ENCODE results near the gene NAB1.

NAB1 gene

GRCh38 chr2:190653931-190654330 is 5.0 kb downstream of the NAB1 start:
- Histone ChIP-seq H3K4me1 (ENCODE audit: control insufficient read depth, insufficient read depth, low read depth, low read length) (peaks cover 1% of the 10 kb centered on the region), H2BK12ac (ENCODE audit: low read length in 2 of 2) (no peak overlapping the region), H3K18ac (ENCODE audit: low read depth in 1 of 2, low read length in 2 of 2) (no peak overlapping the region), H3K79me1 (replicated peaks; ENCODE audit: low read length, poor library complexity, severe bottlenecking) (peaks cover 14% of the 10 kb centered on the region), H4K8ac (ENCODE audit: low read length) (no peak overlapping the region), H4K91ac (ENCODE audit: low read length) (no peak overlapping the region), H2AFZ (ENCODE audit: low read depth, low read length) (no peak overlapping the region), H3K9me3 (ENCODE audit: control insufficient read depth, low read length) (no peaks in the 10 kb centered on the region), H2BK5ac (ENCODE audit: low read depth, low read length, poor library complexity, severe bottlenecking) (no peak overlapping the region), H2AK5ac (ENCODE audit: low read length, severe bottlenecking) (no peak overlapping the region), H3K9ac (ENCODE audit: low read length) (no peak overlapping the region), H3K4me2 (ENCODE audit: low read length, poor library complexity, severe bottlenecking) (no peak overlapping the region), H3K4ac (ENCODE audit: low read depth in 1 of 2, low read length in 2 of 2) (no peak overlapping the region), H3K36me3 (ENCODE audit: control insufficient read depth in 1 of 2, insufficient read depth in 2 of 2, low read depth in 1 of 2, low read length in 2 of 2) (no peaks in the 10 kb centered on the region), H3K14ac (ENCODE audit: low read length in 2 of 2) (no peak overlapping the region), H3K23ac (ENCODE audit: low read length in 2 of 2) (no peak overlapping the region), H3K27me3 (ENCODE audit: control insufficient read depth in 1 of 2, insufficient read depth in 1 of 2, low read length in 2 of 2) (no peaks in the 10 kb centered on the region), H2BK120ac (ENCODE audit: low read depth, low read length) (no peak overlapping the region), H2BK15ac (ENCODE audit: low read depth, poor library complexity, severe bottlenecking) (no peak overlapping the region), H3K4me3 (ENCODE audit: insufficient read depth in 1 of 2, low read depth in 1 of 2, low read length in 2 of 2) (no peak overlapping the region), H3K27ac (ENCODE audit: low read length, poor library complexity, severe bottlenecking) (no peak overlapping the region)
- DNase-seq, result no peak

- H2BK120ac ChIP-seq (ENCODE audit: low read depth, low read length), result no peak overlapping the region
- H3K18ac ChIP-seq (ENCODE audit: low read depth in 1 of 2, low read length in 2 of 2), result no peak overlapping the region
- H3K79me1 ChIP-seq (replicated peaks; ENCODE audit: low read length, poor library complexity, severe bottlenecking), result peaks cover 22% of the 10 kb centered on the region
- H3K36me3 ChIP-seq (ENCODE audit: control insufficient read depth in 1 of 2, insufficient read depth in 2 of 2, low read depth in 1 of 2, low read length in 2 of 2), result peaks cover 3 to 10% of the 10 kb centered on the region in 2 experiments
- H3K4me3 ChIP-seq (ENCODE audit: insufficient read depth in 1 of 2, low read depth in 1 of 2, low read length in 2 of 2), result no peak overlapping the region
- no peak for DNase-seq
- H2AFZ ChIP-seq (ENCODE audit: low read depth, low read length), result no peak overlapping the region
- no peak overlapping the region for H2BK15ac ChIP-seq (ENCODE audit: low read depth, poor library complexity, severe bottlenecking)
- no peak overlapping the region for H4K8ac ChIP-seq (ENCODE audit: low read length)
- H3K4me1 ChIP-seq (ENCODE audit: control insufficient read depth, insufficient read depth, low read depth, low read length), result peaks cover 1% of the 10 kb centered on the region
- no peaks in the 10 kb centered on the region for H3K27me3 ChIP-seq (ENCODE audit: control insufficient read depth in 1 of 2, insufficient read depth in 1 of 2, low read length in 2 of 2)
- no peak overlapping the region for H3K4me2 ChIP-seq (ENCODE audit: low read length, poor library complexity, severe bottlenecking)
- no peak overlapping the region for H4K91ac ChIP-seq (ENCODE audit: low read length)
- no peak overlapping the region for H3K14ac ChIP-seq (ENCODE audit: low read length in 2 of 2)
- WGBS, result 82% methylated on average over 1 of the region's 1 CpG
- no peak overlapping the region for H2BK5ac ChIP-seq (ENCODE audit: low read depth, low read length, poor library complexity, severe bottlenecking)
- H3K4ac ChIP-seq (ENCODE audit: low read depth in 1 of 2, low read length in 2 of 2), result no peak overlapping the region
- H3K9ac ChIP-seq (ENCODE audit: low read length), result no peak overlapping the region
- H3K9me3 ChIP-seq (ENCODE audit: control insufficient read depth, low read length), result no peaks in the 10 kb centered on the region
- no peak overlapping the region for H2BK12ac ChIP-seq (ENCODE audit: low read length in 2 of 2)
- no peak overlapping the region for H3K23ac ChIP-seq (ENCODE audit: low read length in 2 of 2)
- no peak overlapping the region for H2AK5ac ChIP-seq (ENCODE audit: low read length, severe bottlenecking)
- H3K27ac ChIP-seq (ENCODE audit: low read length, poor library complexity, severe bottlenecking), result no peak overlapping the region
These were observed 6.2 kb downstream of the NAB1 start for GRCh38 chr2:190655113-190655512.

- no peak overlapping the region for H2BK5ac ChIP-seq (ENCODE audit: low read depth, low read length, poor library complexity, severe bottlenecking)
- no peak overlapping the region for H3K18ac ChIP-seq (ENCODE audit: low read depth in 1 of 2, low read length in 2 of 2)
- no peak overlapping the region for H2BK15ac ChIP-seq (ENCODE audit: low read depth, poor library complexity, severe bottlenecking)
- peaks cover 1% of the 10 kb centered on the region for H3K4me1 ChIP-seq (ENCODE audit: control insufficient read depth, insufficient read depth, low read depth, low read length)
- H2AFZ ChIP-seq (ENCODE audit: low read depth, low read length), result no peak overlapping the region
- H2AK5ac ChIP-seq (ENCODE audit: low read length, severe bottlenecking), result no peak overlapping the region
- H3K9me3 ChIP-seq (ENCODE audit: control insufficient read depth, low read length), result no peaks in the 10 kb centered on the region
- WGBS, result 97% methylated on average over 2 of the region's 3 CpGs
- no peak overlapping the region for H4K8ac ChIP-seq (ENCODE audit: low read length)
- DNase-seq, result no peak
- no peak overlapping the region for H3K4me3 ChIP-seq (ENCODE audit: insufficient read depth in 1 of 2, low read depth in 1 of 2, low read length in 2 of 2)
- no peak overlapping the region for H2BK120ac ChIP-seq (ENCODE audit: low read depth, low read length)
- H3K4ac ChIP-seq (ENCODE audit: low read depth in 1 of 2, low read length in 2 of 2), result no peak overlapping the region
- no peak overlapping the region for H3K14ac ChIP-seq (ENCODE audit: low read length in 2 of 2)
- H3K23ac ChIP-seq (ENCODE audit: low read length in 2 of 2), result no peak overlapping the region
- H3K27ac ChIP-seq (ENCODE audit: low read length, poor library complexity, severe bottlenecking), result no peak overlapping the region
- no peaks in the 10 kb centered on the region for H3K27me3 ChIP-seq (ENCODE audit: control insufficient read depth in 1 of 2, insufficient read depth in 1 of 2, low read length in 2 of 2)
- no peak overlapping the region for H4K91ac ChIP-seq (ENCODE audit: low read length)
- H2BK12ac ChIP-seq (ENCODE audit: low read length in 2 of 2), result no peak overlapping the region
- H3K36me3 ChIP-seq (ENCODE audit: control insufficient read depth in 1 of 2, insufficient read depth in 2 of 2, low read depth in 1 of 2, low read length in 2 of 2), result peaks cover 3 to 14% of the 10 kb centered on the region in 2 experiments
- H3K4me2 ChIP-seq (ENCODE audit: low read length, poor library complexity, severe bottlenecking), result no peak overlapping the region
- H3K79me1 ChIP-seq (replicated peaks; ENCODE audit: low read length, poor library complexity, severe bottlenecking), result peaks cover 22% of the 10 kb centered on the region
- no peak overlapping the region for H3K9ac ChIP-seq (ENCODE audit: low read length)
These were observed 6.7 kb downstream of the NAB1 start for GRCh38 chr2:190655570-190655969.

GRCh38 chr2:190656301-190656700 is 7.4 kb downstream of the NAB1 start:
- Histone ChIP-seq H2BK120ac (ENCODE audit: low read depth, low read length) (no peak overlapping the region), H3K4me2 (ENCODE audit: low read length, poor library complexity, severe bottlenecking) (no peak overlapping the region), H3K27ac (ENCODE audit: low read length, poor library complexity, severe bottlenecking) (no peak overlapping the region), H3K79me1 (replicated peaks; ENCODE audit: low read length, poor library complexity, severe bottlenecking) (peaks cover 25% of the 10 kb centered on the region), H4K91ac (ENCODE audit: low read length) (no peak overlapping the region), H3K4me1 (ENCODE audit: control insufficient read depth, insufficient read depth, low read depth, low read length) (peaks cover 1% of the 10 kb centered on the region), H3K14ac (ENCODE audit: low read length in 2 of 2) (no peak overlapping the region), H2BK15ac (ENCODE audit: low read depth, poor library complexity, severe bottlenecking) (no peak overlapping the region), H2BK12ac (ENCODE audit: low read length in 2 of 2) (no peak overlapping the region), H3K9ac (ENCODE audit: low read length) (no peak overlapping the region), H3K27me3 (ENCODE audit: control insufficient read depth in 1 of 2, insufficient read depth in 1 of 2, low read length in 2 of 2) (no peaks in the 10 kb centered on the region), H2AFZ (ENCODE audit: low read depth, low read length) (no peak overlapping the region), H3K36me3 (ENCODE audit: control insufficient read depth in 1 of 2, insufficient read depth in 2 of 2, low read depth in 1 of 2, low read length in 2 of 2) (peaks cover 3 to 16% of the 10 kb centered on the region in 2 experiments), H3K23ac (ENCODE audit: low read length in 2 of 2) (no peak overlapping the region), H2AK5ac (ENCODE audit: low read length, severe bottlenecking) (no peak overlapping the region), H3K18ac (ENCODE audit: low read depth in 1 of 2, low read length in 2 of 2) (no peak overlapping the region), H4K8ac (ENCODE audit: low read length) (no peak overlapping the region), H3K4ac (ENCODE audit: low read depth in 1 of 2, low read length in 2 of 2) (no peak overlapping the region), H3K4me3 (ENCODE audit: insufficient read depth in 1 of 2, low read depth in 1 of 2, low read length in 2 of 2) (no peak overlapping the region), H3K9me3 (ENCODE audit: control insufficient read depth, low read length) (no peaks in the 10 kb centered on the region), H2BK5ac (ENCODE audit: low read depth, low read length, poor library complexity, severe bottlenecking) (no peak overlapping the region)
- no peak for DNase-seq
- WGBS, result 100% methylated on average over 1 of the region's 2 CpGs

All from mesenchymal stem cell (in vitro differentiated cells and primary cell).